ENCODE measurements around the gene PDE10A.

DNA sequence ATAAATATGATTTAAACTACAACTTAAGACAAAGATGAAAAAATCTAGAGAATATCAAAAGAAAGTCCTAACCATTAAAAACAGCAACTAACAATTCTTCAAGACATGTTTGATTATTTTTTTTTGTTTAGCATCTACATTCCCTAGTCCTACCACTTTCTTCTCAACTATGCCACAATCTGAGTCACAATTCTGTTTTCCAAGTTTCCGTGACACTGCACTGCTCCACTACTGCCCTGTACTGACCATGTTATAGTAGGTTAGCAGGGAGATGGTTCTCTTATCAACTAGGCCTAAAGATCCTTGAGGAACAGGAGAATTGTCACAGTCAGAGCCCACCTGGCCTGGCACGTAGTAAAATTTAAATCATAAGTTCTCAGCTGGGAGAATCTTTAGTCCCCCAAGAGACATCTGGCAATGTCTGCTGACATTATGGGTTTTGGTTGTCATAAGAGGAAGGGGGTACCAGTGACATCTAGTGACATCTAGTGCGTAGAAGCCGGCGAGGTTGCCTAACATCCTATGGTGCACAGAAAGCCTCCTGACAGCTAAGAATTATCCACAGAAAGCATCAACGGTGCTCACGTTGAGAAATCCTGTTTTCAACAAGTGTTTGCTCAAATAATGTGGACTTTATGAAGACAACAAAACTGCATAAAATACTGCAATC, 100.5 kb downstream of the PDE10A start:
- TF ChIP-seq POLR2AphosphoS5 (IDR thresholded peaks at IDR 0.05; ENCODE audit: low read depth, low read length) (no peak), SIN3A (IDR thresholded peaks at IDR 0.05; ENCODE audit: borderline replicate concordance, insufficient read depth, low read length) (no peak)
- TF ChIP-seq, protein P1, sequence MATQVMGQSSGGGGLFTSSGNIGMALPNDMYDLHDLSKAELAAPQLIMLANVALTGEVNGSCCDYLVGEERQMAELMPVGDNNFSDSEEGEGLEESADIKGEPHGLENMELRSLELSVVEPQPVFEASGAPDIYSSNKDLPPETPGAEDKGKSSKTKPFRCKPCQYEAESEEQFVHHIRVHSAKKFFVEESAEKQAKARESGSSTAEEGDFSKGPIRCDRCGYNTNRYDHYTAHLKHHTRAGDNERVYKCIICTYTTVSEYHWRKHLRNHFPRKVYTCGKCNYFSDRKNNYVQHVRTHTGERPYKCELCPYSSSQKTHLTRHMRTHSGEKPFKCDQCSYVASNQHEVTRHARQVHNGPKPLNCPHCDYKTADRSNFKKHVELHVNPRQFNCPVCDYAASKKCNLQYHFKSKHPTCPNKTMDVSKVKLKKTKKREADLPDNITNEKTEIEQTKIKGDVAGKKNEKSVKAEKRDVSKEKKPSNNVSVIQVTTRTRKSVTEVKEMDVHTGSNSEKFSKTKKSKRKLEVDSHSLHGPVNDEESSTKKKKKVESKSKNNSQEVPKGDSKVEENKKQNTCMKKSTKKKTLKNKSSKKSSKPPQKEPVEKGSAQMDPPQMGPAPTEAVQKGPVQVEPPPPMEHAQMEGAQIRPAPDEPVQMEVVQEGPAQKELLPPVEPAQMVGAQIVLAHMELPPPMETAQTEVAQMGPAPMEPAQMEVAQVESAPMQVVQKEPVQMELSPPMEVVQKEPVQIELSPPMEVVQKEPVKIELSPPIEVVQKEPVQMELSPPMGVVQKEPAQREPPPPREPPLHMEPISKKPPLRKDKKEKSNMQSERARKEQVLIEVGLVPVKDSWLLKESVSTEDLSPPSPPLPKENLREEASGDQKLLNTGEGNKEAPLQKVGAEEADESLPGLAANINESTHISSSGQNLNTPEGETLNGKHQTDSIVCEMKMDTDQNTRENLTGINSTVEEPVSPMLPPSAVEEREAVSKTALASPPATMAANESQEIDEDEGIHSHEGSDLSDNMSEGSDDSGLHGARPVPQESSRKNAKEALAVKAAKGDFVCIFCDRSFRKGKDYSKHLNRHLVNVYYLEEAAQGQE (IDR thresholded peaks at IDR 0.05; ENCODE audit: insufficient read depth in 1 of 2, low read depth in 2 of 2, low read length in 2 of 2), result no peak

Measured in PFSK-1 (cell line).